ENCODE results near the gene KIAA1217. TPM values are rescaled to one million over a fixed set of nuclear protein-coding genes. Genes with fewer than 3 reads are reported as not detected.

Gene KIAA1217
- total and polyA plus RNA-seq, 2 of the 8 experiments (the other 6 are each of a cell fraction or from before 2014, with no cell fraction given), result 4.5 to 15.6 TPM

DNA sequence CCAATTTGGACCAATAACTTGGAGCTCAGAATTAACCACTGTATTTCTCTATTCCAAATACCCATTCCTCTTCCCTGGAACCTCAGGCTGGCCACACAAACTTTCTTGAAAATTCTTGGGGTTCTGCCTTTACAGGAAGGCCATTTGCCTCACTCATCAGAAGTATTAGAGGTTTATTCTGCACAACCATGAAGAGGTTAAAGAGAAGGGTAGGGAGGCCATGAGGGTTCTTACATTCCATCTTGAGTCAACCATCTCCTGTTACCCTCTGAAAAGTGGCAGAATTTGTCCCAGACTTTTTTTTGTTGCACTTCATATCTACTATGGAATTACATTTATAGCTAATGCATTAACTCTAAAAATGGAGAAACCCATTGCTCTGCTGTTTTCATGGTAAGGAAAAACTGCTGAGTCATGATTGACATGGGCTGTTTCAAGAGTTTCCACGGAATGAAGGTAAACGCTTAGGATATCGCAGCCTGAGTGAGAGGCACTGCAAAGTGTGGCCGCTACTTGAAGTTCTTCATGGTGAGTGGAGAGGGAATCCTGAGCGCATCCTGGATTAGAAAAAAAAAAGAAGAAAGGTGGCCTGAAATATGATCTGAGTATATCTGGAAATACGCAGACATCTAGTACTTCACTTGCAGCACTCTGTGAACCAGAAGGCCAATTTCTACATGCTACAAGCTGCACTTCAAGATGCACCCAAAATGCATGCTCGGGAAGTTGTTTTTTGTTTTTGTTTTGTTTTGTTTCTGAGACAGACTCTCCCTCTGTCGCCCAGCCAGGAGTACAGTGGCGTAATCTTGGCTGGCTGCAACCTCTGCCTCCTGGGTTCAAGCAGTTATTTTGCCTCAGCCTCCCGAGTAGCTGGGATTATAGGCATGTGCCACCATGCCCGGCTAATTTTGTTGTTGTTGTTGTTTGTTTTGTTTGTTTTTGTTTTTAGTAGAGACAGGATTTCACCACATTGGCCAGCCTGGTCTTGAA lies 83.7 kb downstream of the KIAA1217 start (continued):
- TF ChIP-seq SAP30 (IDR thresholded peaks at IDR 0.05; ENCODE audit: insufficient read depth, insufficient replicate concordance, low read length) (no peak), NRF1 (IDR thresholded peaks at IDR 0.05; ENCODE audit: low read depth, low read length) (no peak), NANOG (IDR thresholded peaks at IDR 0.05; ENCODE audit: insufficient read depth, low read depth, low read length, poor library complexity, severe bottlenecking) (no peak), BACH1 (IDR thresholded peaks at IDR 0.05; ENCODE audit: low read length) (peak; percentile 98), FOSL1 (IDR thresholded peaks at IDR 0.05; ENCODE audit: insufficient read depth, low read depth, low read length) (no peak), KDM1A (IDR thresholded peaks at IDR 0.05; ENCODE audit: borderline replicate concordance, low read length) (no peak)

All from H1 (cell line).